NK-92 (cell line): Measurements from ENCODE around the gene PRSS27.
"Not testable (repeated sequence)": the region's sequence is repeated elsewhere in the genome, so short reads cannot be mapped to it uniquely, and the experiment has no call there.

Experiments used
- DNase-seq: peaks from one replicate; lab custom pipeline; 2025; ENCODE audit not compliant: unreplicated experiment; lab: John Stamatoyannopoulos, UW

The PRSS27 gene

GRCh38 chr16:2678206-2678965, 41.6 kb downstream of the PRSS27 start:
- not testable (repeated sequence) for DNase-seq

GRCh38 chr16:2676937-2677336, 43.1 kb downstream of the PRSS27 start:
- DNase-seq = not testable (repeated sequence)

- DNase-seq = no peak
These were observed 44.3 kb downstream of the PRSS27 start for GRCh38 chr16:2675714-2676113.

GRCh38 chr16:2675021-2675420, 45.0 kb downstream of the PRSS27 start:
- DNase-seq = no peak

- DNase-seq = peak; percentile 81
These were observed 46.7 kb downstream of the PRSS27 start for GRCh38 chr16:2673066-2673999.

GRCh38 chr16:2671741-2672140, 48.3 kb downstream of the PRSS27 start:
- DNase-seq = no peak

- not testable (repeated sequence) for DNase-seq
These were observed 48.8 kb downstream of the PRSS27 start for GRCh38 chr16:2671193-2671592.

- DNase-seq = not testable (repeated sequence)
These were observed 50.0 kb downstream of the PRSS27 start for GRCh38 chr16:2670017-2670416.

GRCh38 chr16:2669587-2669986, 50.4 kb downstream of the PRSS27 start:
- DNase-seq = not testable (repeated sequence)

- not testable (repeated sequence) for DNase-seq
These were observed 53.4 kb downstream of the PRSS27 start for GRCh38 chr16:2666671-2667070.

- DNase-seq = no peak
These were observed 55.4 kb downstream of the PRSS27 start for GRCh38 chr16:2664574-2664982.

- DNase-seq = no peak
These were observed 56.2 kb downstream of the PRSS27 start for GRCh38 chr16:2663553-2664546.
